ENCODE results near the gene SOX13. TPM values are rescaled to one million over a fixed set of nuclear protein-coding genes. Genes with fewer than 3 reads are reported as not detected.

SOX13 gene
- polyA plus RNA-seq, 1 donor (not counting 4 experiments of a cell fraction or from before 2014, with no cell fraction given): 4.9 TPM

DNA sequence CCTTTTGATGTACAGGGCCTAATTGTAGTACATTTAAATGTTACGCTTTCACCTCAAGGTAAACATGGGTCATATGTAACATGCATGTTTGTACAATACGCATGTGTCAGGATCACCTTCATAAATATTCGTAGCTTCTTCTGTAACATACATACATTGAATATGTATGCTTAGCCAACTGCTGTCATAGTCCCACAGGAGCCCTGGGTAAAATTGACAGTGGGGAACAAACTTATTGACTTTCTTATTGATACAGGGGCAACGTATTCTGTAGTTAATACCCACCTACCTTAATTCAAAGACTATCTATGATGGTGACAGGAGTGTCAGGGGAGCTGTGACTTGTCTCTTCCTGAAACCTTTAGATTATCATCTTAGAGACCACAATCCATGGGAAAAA lies 96.9 kb downstream of the SOX13 start:
- H3K4me2 ChIP-seq (ENCODE audit: control insufficient read depth, extremely low read depth, insufficient read depth, low read depth, low read length): no peak overlapping the region
- FAIRE-seq (no peak), DNase-seq (ENCODE audit: low read depth, low spot score) (no peak)
- no peak for TF ChIP-seq EZH2 (IDR thresholded peaks at IDR 0.05; ENCODE audit: low read length)
- TF ChIP-seq, protein P1, sequence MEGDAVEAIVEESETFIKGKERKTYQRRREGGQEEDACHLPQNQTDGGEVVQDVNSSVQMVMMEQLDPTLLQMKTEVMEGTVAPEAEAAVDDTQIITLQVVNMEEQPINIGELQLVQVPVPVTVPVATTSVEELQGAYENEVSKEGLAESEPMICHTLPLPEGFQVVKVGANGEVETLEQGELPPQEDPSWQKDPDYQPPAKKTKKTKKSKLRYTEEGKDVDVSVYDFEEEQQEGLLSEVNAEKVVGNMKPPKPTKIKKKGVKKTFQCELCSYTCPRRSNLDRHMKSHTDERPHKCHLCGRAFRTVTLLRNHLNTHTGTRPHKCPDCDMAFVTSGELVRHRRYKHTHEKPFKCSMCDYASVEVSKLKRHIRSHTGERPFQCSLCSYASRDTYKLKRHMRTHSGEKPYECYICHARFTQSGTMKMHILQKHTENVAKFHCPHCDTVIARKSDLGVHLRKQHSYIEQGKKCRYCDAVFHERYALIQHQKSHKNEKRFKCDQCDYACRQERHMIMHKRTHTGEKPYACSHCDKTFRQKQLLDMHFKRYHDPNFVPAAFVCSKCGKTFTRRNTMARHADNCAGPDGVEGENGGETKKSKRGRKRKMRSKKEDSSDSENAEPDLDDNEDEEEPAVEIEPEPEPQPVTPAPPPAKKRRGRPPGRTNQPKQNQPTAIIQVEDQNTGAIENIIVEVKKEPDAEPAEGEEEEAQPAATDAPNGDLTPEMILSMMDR (optimal IDR thresholded peaks at IDR 0.05 in 1 of 3, IDR thresholded peaks at IDR 0.05 in 1 of 3, conservative IDR thresholded peaks at IDR 0.05 in 1 of 3; ENCODE audit: extremely low read depth in 1 of 3, insufficient read depth in 2 of 3, low read length in 3 of 3): no peak
- no peaks in the 10 kb centered on the region for H4K20me1 ChIP-seq (ENCODE audit: control insufficient read depth, extremely low read depth, insufficient read depth, low read length)
- dilution Hi-C loops (cut with MboI; ENCODE audit: extremely low pct_ligation_motif_present, low sequenced_read_pairs): no loop called here
- no peak overlapping the region for H3K27ac ChIP-seq (ENCODE audit: control insufficient read depth, insufficient read depth, low read length)
- H3K9me3 ChIP-seq (ENCODE audit: control insufficient read depth, low read depth, low read length): peaks cover 6% of the 10 kb centered on the region
- H3K9ac ChIP-seq (ENCODE audit: control insufficient read depth, extremely low read depth, insufficient read depth, low read length): no peak overlapping the region
- H3K4me3 ChIP-seq (ENCODE audit: control insufficient read depth in 2 of 3, extremely low read depth in 1 of 3, insufficient read depth in 2 of 3, low read depth in 1 of 3, low read length in 3 of 3): no peak overlapping the region
- H3K27me3 ChIP-seq (ENCODE audit: control insufficient read depth, extremely low read depth, insufficient read depth, low read length): no peaks in the 10 kb centered on the region
- H3K4me1 ChIP-seq (ENCODE audit: control insufficient read depth, extremely low read depth, insufficient read depth, low read length): peaks cover 19% of the 10 kb centered on the region
- H3K9me1 ChIP-seq (ENCODE audit: control insufficient read depth, extremely low read depth, insufficient read depth, low read length): no peaks in the 10 kb centered on the region
- no peaks in the 10 kb centered on the region for H3K36me3 ChIP-seq (ENCODE audit: control insufficient read depth in 2 of 2, extremely low read depth in 1 of 2, insufficient read depth in 2 of 2, low read length in 2 of 2)
- H2AFZ ChIP-seq (ENCODE audit: control insufficient read depth, low read length): no peak overlapping the region
- no peaks in the 10 kb centered on the region for H3K79me2 ChIP-seq (ENCODE audit: control insufficient read depth, insufficient read depth, low read length)

DNA sequence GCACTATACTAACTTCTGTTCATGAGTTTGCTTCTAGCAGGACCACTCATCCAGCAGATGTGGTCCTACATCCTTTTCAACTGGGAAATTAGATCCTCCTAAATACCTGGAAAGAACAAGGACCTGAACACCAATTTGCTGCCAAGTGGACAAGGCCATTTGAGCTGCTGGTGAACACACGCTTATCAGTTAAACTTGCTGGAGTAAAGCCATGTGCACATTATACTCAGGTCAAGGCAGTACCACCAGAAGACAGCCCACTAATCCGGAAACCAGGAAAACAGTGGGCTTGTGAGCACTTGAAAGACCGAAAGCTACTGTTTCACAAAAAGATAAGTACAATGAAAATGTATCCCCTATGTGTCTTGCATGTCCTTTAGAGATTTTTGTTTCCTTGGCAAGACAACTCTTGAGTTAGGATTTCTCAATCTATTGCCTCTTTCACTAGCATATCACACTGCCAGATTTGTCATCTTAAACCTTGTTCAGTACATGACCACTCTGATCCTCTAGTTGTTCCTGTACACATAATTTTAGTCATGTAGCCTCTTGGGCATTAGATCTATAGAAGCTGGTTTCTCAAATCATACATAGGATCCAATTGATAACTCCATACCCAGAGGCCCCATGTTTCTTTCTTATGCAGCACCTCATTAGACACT lies 97.7 kb downstream of the SOX13 start:
- FAIRE-seq: no peak

More for the DNA sequence above, 97.7 kb downstream of the SOX13 start:
- Histone ChIP-seq H3K27ac (ENCODE audit: control insufficient read depth, insufficient read depth, low read length) (no peak overlapping the region), H3K4me2 (ENCODE audit: control insufficient read depth, extremely low read depth, insufficient read depth, low read depth, low read length) (no peak overlapping the region), H3K9me1 (ENCODE audit: control insufficient read depth, extremely low read depth, insufficient read depth, low read length) (no peaks in the 10 kb centered on the region), H3K27me3 (ENCODE audit: control insufficient read depth, extremely low read depth, insufficient read depth, low read length) (no peaks in the 10 kb centered on the region), H2AFZ (ENCODE audit: control insufficient read depth, low read length) (no peak overlapping the region), H3K79me2 (ENCODE audit: control insufficient read depth, insufficient read depth, low read length) (no peaks in the 10 kb centered on the region), H4K20me1 (ENCODE audit: control insufficient read depth, extremely low read depth, insufficient read depth, low read length) (no peaks in the 10 kb centered on the region), H3K36me3 (ENCODE audit: control insufficient read depth in 2 of 2, extremely low read depth in 1 of 2, insufficient read depth in 2 of 2, low read length in 2 of 2) (no peaks in the 10 kb centered on the region), H3K4me1 (ENCODE audit: control insufficient read depth, extremely low read depth, insufficient read depth, low read length) (peaks cover 19% of the 10 kb centered on the region), H3K9me3 (ENCODE audit: control insufficient read depth, low read depth, low read length) (peaks cover 6% of the 10 kb centered on the region), H3K4me3 (ENCODE audit: control insufficient read depth in 2 of 3, extremely low read depth in 1 of 3, insufficient read depth in 2 of 3, low read depth in 1 of 3, low read length in 3 of 3) (no peak overlapping the region), H3K9ac (ENCODE audit: control insufficient read depth, extremely low read depth, insufficient read depth, low read length) (no peak overlapping the region)
- dilution Hi-C loops (cut with MboI; ENCODE audit: extremely low pct_ligation_motif_present, low sequenced_read_pairs): no loop called here
- no peak for DNase-seq (ENCODE audit: low read depth, low spot score)
- TF ChIP-seq, protein P1 (optimal IDR thresholded peaks at IDR 0.05 in 1 of 3, IDR thresholded peaks at IDR 0.05 in 1 of 3, conservative IDR thresholded peaks at IDR 0.05 in 1 of 3; ENCODE audit: extremely low read depth in 1 of 3, insufficient read depth in 2 of 3, low read length in 3 of 3): no peak
- no peak for TF ChIP-seq EZH2 (IDR thresholded peaks at IDR 0.05; ENCODE audit: low read length)
